ENCODE results near the gene TAC4.

TAC4 gene

DNA sequence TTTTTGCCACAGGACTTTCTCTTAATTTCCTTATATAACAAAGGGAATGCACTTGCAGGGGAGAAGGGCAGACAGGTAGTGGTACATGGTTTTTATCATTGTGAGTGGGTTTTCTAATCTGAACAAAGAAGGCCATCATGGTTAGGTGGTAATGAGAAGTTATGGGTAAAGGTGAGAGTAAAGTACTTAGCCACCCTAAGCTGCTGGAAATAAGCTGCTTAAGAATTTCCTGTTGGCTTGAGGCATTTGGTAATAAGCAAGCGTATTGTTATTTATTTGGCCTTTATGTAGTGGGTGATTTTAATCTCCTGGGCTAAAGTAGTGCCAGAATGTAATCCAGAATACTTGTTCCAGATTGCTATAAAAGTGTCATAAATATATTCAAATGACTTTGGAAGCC lies 27.1 kb downstream of the TAC4 start:
- in situ Hi-C loops (cut with MboI; ENCODE audit: low pct_unique_long_range_greater_than_20kb, low sequenced_read_pairs, unreplicated experiment) = no loop called here
- DNase-seq (ENCODE audit: low spot score) = no peak
- TF ChIP-seq, protein P1, sequence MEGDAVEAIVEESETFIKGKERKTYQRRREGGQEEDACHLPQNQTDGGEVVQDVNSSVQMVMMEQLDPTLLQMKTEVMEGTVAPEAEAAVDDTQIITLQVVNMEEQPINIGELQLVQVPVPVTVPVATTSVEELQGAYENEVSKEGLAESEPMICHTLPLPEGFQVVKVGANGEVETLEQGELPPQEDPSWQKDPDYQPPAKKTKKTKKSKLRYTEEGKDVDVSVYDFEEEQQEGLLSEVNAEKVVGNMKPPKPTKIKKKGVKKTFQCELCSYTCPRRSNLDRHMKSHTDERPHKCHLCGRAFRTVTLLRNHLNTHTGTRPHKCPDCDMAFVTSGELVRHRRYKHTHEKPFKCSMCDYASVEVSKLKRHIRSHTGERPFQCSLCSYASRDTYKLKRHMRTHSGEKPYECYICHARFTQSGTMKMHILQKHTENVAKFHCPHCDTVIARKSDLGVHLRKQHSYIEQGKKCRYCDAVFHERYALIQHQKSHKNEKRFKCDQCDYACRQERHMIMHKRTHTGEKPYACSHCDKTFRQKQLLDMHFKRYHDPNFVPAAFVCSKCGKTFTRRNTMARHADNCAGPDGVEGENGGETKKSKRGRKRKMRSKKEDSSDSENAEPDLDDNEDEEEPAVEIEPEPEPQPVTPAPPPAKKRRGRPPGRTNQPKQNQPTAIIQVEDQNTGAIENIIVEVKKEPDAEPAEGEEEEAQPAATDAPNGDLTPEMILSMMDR (IDR thresholded peaks at IDR 0.05; ENCODE audit: extremely low read depth, insufficient read depth, missing control alignments) = no peak

DNA sequence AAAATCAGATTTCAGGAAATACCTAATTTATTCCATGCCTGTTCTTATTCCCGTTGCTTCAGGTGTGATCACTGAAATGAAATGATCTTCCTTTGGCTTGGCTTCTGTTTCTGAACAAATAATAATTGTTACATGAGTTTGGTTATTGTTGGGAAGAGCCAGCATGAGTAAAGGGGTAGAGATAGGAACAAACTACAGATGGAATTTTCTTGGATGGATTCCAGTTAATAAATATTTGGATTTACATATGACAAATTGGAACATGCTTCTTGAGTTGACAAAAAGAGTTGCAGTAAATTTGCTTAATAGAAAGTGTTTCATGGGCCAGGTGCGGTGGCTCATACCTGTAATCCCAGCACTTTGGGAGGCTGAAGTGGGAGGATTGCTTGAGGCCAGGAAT lies 28.2 kb downstream of the TAC4 start:
- in situ Hi-C loops (cut with MboI; ENCODE audit: low pct_unique_long_range_greater_than_20kb, low sequenced_read_pairs, unreplicated experiment) = no loop called here
- TF ChIP-seq, protein P1 (IDR thresholded peaks at IDR 0.05; ENCODE audit: extremely low read depth, insufficient read depth, missing control alignments) = no peak
- no peak for DNase-seq (ENCODE audit: low spot score)

DNA sequence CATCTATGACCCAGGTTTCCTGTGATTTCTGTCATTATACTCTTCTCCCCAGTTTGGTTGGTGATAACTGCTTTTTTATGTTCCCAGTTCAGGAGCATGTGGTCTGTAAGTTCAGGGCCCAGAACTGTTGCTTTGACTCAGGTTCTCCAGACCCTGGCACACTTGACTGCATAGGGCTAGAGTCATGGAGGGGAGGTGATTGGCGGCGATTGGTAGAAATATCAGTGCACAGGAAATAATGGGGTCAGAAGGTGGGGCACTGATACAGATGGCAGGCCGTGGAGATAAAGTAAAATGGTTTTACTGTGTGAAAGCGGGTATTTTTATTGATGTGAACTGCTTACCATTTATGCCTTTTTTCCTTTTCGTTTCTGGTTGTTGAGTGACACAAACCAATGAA lies 28.7 kb downstream of the TAC4 start:
- no peak for DNase-seq (ENCODE audit: low spot score)
- TF ChIP-seq, protein P1 (IDR thresholded peaks at IDR 0.05; ENCODE audit: extremely low read depth, insufficient read depth, missing control alignments) = no peak
- in situ Hi-C loops (cut with MboI; ENCODE audit: low pct_unique_long_range_greater_than_20kb, low sequenced_read_pairs, unreplicated experiment) = no loop called here

DNA sequence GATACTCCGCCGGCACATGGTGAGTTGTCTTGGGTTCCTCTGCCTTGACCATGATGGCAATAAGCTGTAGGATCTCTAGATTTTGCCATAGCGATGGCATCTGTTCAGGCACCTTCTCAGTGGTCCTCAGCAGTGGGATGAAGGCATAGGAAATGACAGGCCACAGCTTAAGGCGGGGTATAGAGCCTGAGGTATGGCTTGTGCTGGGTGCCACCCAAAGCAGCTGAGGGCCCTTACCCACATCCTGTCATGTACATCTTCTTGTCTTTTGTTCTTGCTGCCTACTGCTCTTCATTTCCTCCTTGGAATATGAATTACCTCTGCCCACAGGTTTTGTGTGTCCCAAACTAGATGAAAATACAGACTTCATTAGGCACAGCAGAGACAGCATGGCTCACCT lies 29.9 kb downstream of the TAC4 start:
- in situ Hi-C loops (cut with MboI; ENCODE audit: low pct_unique_long_range_greater_than_20kb, low sequenced_read_pairs, unreplicated experiment) = no loop called here
- no peak for DNase-seq (ENCODE audit: low spot score)
- TF ChIP-seq, protein P1 (IDR thresholded peaks at IDR 0.05; ENCODE audit: extremely low read depth, insufficient read depth, missing control alignments) = no peak

DNA sequence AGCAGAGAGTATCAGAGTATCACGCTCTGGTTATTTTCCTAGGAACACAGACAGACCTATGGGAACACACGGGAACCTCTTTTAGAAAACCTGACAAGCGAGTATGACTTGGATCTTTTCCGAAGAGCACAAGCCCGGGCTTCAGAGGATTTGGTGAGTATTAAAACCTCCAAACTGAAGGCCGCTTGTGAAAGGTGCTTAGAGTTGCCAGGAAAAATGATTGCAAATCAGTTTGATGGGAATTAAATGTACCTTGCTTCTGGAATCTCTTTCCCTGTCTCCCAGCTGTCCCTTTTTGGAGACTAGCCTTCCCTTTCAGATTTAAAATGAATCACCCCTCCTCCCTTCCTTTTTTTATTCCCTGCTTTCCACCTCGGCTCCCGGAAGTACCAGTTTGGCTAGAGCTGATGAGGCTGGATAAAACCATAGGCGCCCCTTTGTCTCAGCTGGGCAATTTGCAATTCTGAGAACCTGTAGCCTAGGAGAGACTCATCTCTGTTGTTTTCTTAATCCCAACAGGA lies 32.0 kb downstream of the TAC4 start:
- no peak for DNase-seq (ENCODE audit: low spot score)
- in situ Hi-C loops (cut with MboI; ENCODE audit: low pct_unique_long_range_greater_than_20kb, low sequenced_read_pairs, unreplicated experiment) = no loop called here
- TF ChIP-seq, protein P1 (IDR thresholded peaks at IDR 0.05; ENCODE audit: extremely low read depth, insufficient read depth, missing control alignments) = no peak

DNA sequence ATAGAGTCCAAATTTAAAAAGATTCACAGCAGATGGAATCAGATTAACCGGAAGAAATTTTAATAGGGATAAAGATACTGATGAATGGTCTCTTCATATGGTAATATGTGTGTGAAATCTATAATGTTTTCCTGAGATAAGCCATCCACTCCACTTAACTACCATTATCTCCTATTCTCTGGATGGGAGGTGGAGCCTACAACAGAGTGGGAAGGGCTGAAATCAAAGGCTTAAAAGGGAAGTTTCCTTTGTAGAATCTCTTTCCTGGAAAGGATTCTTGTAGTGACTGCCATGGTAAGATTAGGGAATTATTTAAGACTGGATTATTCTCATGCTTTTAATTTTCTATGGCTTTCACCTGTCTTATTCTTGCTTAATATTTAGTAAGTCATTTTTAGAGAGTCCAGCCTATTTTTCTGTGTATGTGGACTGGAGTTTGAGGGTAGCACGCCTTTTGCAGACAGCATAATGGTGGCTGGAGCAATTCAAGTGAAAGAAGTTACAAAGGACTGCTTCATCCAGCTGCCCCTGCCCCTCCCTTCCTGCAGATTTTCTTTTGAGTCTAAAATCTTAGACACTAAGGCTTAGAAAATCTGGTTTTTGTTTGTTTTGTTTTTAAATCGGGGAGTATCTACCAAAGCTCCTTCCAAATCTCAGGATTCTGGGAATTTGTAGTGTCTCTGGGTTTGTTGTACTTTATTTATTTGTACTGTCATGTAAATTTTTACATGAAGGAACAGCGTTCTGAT lies 32.9 kb downstream of the TAC4 start:
- DNase-seq (ENCODE audit: low spot score) = no peak
- in situ Hi-C loops (cut with MboI; ENCODE audit: low pct_unique_long_range_greater_than_20kb, low sequenced_read_pairs, unreplicated experiment) = no loop called here
- TF ChIP-seq, protein P1 (IDR thresholded peaks at IDR 0.05; ENCODE audit: extremely low read depth, insufficient read depth, missing control alignments) = no peak
